Measurements from ENCODE around the gene ORC4. TPM values are rescaled to one million over a fixed set of nuclear protein-coding genes. Genes with fewer than 3 reads are reported as not detected.
A peak's percentile ranks its signal among the peaks of the same experiment; 100 is the strongest.

The ORC4 gene
- total RNA-seq, 1 donor from 2014 or later, result 59.1 TPM

DNA sequence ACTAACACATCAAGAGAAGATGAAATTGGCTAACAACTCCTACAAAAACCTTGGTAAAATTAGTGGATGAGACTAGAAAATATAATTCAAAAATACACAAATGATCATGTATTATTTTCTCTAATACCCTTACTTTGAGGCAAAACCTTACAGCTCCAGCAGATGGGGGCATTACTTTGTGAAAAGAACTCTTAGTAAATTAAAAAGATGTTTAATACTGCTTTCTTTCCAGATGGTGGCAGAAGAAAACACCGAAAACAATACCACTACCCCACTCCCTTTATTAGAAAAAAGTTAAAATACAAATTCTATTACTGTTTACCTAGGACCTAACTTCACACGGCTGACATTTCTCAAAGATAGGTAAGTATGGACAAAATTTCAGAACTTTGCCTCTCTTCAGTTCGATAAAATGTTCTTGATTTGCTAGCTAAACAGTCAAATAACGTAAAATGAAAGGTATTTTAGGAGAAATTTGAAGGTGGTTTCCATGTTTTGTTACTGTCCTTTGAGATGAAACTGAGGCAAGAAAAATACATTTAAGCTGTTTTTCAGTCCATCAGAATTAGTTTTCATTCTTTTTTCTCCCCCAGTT is 30.6 kb downstream of the ORC4 start:
- Mint-ChIP-seq H3K27me3 (no peaks in the 10 kb centered on the region), H3K4me1 (ENCODE audit: unreplicated experiment) (no peaks in the 10 kb centered on the region), H3K4me3 (no peak overlapping the region), H3K36me3 (peaks cover 10% of the 10 kb centered on the region), H3K9me3 (no peaks in the 10 kb centered on the region), H3K27ac (no peak overlapping the region)
- DNase-seq (ENCODE audit: extremely low spot score, unreplicated experiment), result no peak
- TF ChIP-seq, protein P1, sequence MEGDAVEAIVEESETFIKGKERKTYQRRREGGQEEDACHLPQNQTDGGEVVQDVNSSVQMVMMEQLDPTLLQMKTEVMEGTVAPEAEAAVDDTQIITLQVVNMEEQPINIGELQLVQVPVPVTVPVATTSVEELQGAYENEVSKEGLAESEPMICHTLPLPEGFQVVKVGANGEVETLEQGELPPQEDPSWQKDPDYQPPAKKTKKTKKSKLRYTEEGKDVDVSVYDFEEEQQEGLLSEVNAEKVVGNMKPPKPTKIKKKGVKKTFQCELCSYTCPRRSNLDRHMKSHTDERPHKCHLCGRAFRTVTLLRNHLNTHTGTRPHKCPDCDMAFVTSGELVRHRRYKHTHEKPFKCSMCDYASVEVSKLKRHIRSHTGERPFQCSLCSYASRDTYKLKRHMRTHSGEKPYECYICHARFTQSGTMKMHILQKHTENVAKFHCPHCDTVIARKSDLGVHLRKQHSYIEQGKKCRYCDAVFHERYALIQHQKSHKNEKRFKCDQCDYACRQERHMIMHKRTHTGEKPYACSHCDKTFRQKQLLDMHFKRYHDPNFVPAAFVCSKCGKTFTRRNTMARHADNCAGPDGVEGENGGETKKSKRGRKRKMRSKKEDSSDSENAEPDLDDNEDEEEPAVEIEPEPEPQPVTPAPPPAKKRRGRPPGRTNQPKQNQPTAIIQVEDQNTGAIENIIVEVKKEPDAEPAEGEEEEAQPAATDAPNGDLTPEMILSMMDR (conservative IDR thresholded peaks at IDR 0.05), result peak; percentile 73

GRCh38 chr2:147989102-147989501 is 31.4 kb downstream of the ORC4 start:
- no peak overlapping the region for H3K27ac Mint-ChIP-seq
- H3K36me3 Mint-ChIP-seq, result peaks cover 6% of the 10 kb centered on the region
- H3K4me1 Mint-ChIP-seq (ENCODE audit: unreplicated experiment), result no peaks in the 10 kb centered on the region
- no peaks in the 10 kb centered on the region for H3K27me3 Mint-ChIP-seq
- no peak for DNase-seq (ENCODE audit: extremely low spot score, unreplicated experiment)
- TF ChIP-seq, protein P1 (conservative IDR thresholded peaks at IDR 0.05), result no peak
- H3K9me3 Mint-ChIP-seq, result no peaks in the 10 kb centered on the region
- H3K4me3 Mint-ChIP-seq, result no peak overlapping the region

DNA sequence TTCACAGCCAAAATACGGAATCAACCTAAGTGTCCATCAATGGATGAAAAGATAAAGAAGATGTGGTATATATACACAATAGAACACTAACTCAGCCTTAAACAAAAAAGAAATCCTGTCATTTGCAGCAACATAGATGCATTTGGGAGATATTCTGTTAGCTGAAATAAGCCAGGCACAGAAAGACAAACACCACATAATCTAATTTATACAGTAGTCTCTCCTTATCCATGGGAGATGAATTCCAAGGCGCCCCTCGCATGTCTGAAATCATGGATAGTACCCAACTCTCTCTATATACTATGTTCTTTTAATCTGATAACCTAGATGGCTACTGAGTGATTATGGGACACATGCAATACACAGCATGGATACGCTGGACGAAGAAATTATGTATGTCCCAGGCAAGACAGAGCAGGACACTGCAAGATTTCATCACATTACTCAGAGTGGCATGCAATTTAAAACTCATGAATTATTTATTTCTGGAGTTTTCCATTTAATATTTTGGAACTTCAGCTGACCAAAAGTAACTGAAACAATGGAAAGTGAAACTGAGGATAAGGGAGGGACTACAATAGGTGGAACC is 39.5 kb downstream of the ORC4 start:
- Mint-ChIP-seq H3K4me1 (ENCODE audit: unreplicated experiment) (no peaks in the 10 kb centered on the region), H3K27ac (no peak overlapping the region), H3K36me3 (peaks cover 22% of the 10 kb centered on the region), H3K9me3 (no peaks in the 10 kb centered on the region), H3K27me3 (no peaks in the 10 kb centered on the region), H3K4me3 (no peak overlapping the region)
- DNase-seq (ENCODE audit: extremely low spot score, unreplicated experiment), result no peak
- TF ChIP-seq, protein P1 (conservative IDR thresholded peaks at IDR 0.05), result no peak

DNA sequence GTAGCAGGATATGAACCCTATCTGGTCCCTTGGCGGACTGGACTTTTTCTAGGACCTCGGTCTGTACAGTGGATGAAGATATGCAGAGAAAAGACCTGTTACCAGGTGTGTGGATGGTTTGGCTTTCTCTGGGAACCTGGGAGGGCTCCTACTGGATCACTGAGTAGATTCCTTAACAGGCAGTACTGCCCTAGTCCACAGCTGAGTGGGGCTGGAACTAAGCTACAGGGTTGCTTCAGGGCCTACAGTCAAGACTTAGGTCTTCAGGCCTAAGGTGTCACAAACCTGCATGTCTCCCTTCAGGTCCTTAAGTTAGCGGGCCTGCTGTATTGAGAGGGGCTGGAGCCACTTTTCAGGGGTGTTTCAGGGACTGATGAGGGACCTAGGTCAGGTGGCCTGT is 42.9 kb downstream of the ORC4 start:
- TF ChIP-seq, protein P1 (conservative IDR thresholded peaks at IDR 0.05), result no peak
- Mint-ChIP-seq H3K9me3 (no peaks in the 10 kb centered on the region), H3K27ac (no peak overlapping the region), H3K27me3 (no peaks in the 10 kb centered on the region), H3K4me1 (ENCODE audit: unreplicated experiment) (peaks cover 3% of the 10 kb centered on the region), H3K4me3 (no peak overlapping the region), H3K36me3 (peaks cover 28% of the 10 kb centered on the region)
- no peak for DNase-seq (ENCODE audit: extremely low spot score, unreplicated experiment)

GRCh38 chr2:147976102-147976501 is 44.4 kb downstream of the ORC4 start:
- no peak overlapping the region for H3K4me3 Mint-ChIP-seq

More at GRCh38 chr2:147976102-147976501, 44.4 kb downstream of the ORC4 start:
- TF ChIP-seq, protein P1 (conservative IDR thresholded peaks at IDR 0.05), result no peak
- Mint-ChIP-seq H3K27me3 (no peaks in the 10 kb centered on the region), H3K27ac (no peak overlapping the region), H3K9me3 (no peaks in the 10 kb centered on the region), H3K4me1 (ENCODE audit: unreplicated experiment) (peaks cover 3% of the 10 kb centered on the region), H3K36me3 (peaks cover 30% of the 10 kb centered on the region)
- DNase-seq (ENCODE audit: extremely low spot score, unreplicated experiment), result no peak

All from type B pancreatic cell (in vitro differentiated cells).